Activated T-cell treated with anti-CD3 and anti-CD28 coated beads, Interleukin-2, amount 50 U/mL, for 24 hours (primary cell): ENCODE measurements around the gene POLN.
"Not testable (repeated sequence)": the region's sequence is repeated elsewhere in the genome, so short reads cannot be mapped to it uniquely, and the experiment has no call there.

Experiments used
- DNase-seq: peaks from one replicate; pipeline ENCODE4 v3.0.0-alpha.2; 2020
- H3K27ac Mint-ChIP-seq: 2 replicates; pipeline ENCODE4 v1.8.0; 2020; ENCODE audit warnings: mild to moderate bottlenecking, mixed read lengths
- H3K27me3 Mint-ChIP-seq: 2 replicates; pipeline ENCODE4 v1.8.0; 2020; ENCODE audit warnings: mixed read lengths
- H3K36me3 Mint-ChIP-seq: 2 replicates; pipeline ENCODE4 v1.8.0; 2020; ENCODE audit warnings: low read depth, mixed read lengths
- H3K4me1 Mint-ChIP-seq: 2 replicates; pipeline ENCODE4 v1.8.0; 2020; ENCODE audit warnings: low read depth, mixed read lengths
- H3K4me3 Mint-ChIP-seq: 2 replicates; pipeline ENCODE4 v1.8.0; 2020; ENCODE audit warnings: mild to moderate bottlenecking, moderate library complexity, mixed read lengths
- H3K9me3 Mint-ChIP-seq: 2 replicates; pipeline ENCODE4 v1.8.0; 2020; ENCODE audit warnings: mixed read lengths

POLN gene

DNA sequence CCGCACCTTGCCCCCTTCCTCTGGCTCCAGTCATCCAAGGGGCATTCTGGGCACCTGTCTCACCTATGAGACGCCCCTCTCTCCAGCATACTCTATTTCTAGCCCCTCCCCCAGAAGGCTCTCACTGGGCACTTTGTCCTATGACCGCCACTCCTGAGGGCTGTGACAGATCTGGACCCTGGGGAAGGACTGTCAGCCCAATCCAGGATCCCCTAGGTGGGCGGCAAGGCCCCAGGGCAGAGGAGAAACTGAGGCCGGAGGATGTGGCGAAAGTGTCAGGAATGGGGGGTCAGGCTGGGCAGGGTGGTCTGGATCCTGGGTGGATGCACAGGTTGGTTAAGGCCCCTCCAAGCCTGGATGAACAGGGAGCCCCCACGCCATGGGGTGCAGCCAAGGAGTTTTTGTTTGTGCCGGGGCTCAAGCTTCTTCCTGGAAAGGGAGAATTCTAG is 198.9 kb downstream of the POLN start:
- H3K27ac Mint-ChIP-seq, result no peak overlapping the region

DNA sequence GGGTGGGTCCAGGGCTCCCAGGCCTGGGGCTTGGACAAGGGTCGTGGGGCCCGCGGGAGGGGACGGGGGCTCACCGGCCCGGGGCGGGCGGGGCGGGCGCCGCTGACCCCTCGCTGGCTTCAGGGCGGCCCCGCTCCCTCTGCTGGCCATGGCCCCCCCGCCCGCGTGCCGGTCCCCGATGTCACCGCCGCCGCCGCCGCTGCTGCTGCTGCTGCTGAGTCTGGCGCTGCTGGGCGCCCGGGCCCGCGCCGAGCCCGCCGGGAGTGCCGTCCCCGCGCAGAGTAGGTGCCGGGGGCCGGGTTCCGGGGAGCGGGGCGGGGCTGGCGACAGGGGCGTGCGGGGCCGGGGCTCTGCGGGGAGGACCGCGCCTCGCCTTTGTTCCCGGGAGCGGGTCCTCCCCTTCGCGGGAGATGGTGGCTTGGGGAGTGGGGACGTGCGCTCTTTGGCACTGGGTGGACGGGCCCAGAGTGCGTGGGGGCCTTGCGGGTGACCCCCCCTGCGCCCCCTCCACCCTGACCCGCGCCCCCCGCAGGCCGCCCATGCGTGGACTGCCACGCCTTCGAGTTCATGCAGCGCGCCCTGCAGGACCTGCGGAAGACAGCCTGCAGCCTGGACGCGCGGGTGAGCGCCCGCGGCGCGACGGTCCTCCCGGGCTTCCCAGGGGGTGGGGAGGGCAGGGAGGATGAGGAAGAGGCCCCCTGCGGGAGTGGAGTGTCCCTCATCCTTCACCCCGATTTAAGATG is 199.5 kb downstream of the POLN start:
- peak; percentile 64 for DNase-seq
- Mint-ChIP-seq H3K4me1 (peaks cover 8% of the 10 kb centered on the region), H3K4me3 (peak overlapping the region; percentile 83), H3K27ac (no peak overlapping the region), H3K36me3 (no peaks in the 10 kb centered on the region), H3K27me3 (peaks cover 30% of the 10 kb centered on the region), H3K9me3 (no peaks in the 10 kb centered on the region)

More for the DNA sequence above, 198.9 kb downstream of the POLN start:
- peaks cover 35% of the 10 kb centered on the region for H3K27me3 Mint-ChIP-seq
- H3K4me1 Mint-ChIP-seq, result peaks cover 8% of the 10 kb centered on the region
- peak overlapping the region; percentile 68 for H3K4me3 Mint-ChIP-seq
- DNase-seq, result no peak
- H3K36me3 Mint-ChIP-seq, result no peaks in the 10 kb centered on the region
- no peaks in the 10 kb centered on the region for H3K9me3 Mint-ChIP-seq

DNA sequence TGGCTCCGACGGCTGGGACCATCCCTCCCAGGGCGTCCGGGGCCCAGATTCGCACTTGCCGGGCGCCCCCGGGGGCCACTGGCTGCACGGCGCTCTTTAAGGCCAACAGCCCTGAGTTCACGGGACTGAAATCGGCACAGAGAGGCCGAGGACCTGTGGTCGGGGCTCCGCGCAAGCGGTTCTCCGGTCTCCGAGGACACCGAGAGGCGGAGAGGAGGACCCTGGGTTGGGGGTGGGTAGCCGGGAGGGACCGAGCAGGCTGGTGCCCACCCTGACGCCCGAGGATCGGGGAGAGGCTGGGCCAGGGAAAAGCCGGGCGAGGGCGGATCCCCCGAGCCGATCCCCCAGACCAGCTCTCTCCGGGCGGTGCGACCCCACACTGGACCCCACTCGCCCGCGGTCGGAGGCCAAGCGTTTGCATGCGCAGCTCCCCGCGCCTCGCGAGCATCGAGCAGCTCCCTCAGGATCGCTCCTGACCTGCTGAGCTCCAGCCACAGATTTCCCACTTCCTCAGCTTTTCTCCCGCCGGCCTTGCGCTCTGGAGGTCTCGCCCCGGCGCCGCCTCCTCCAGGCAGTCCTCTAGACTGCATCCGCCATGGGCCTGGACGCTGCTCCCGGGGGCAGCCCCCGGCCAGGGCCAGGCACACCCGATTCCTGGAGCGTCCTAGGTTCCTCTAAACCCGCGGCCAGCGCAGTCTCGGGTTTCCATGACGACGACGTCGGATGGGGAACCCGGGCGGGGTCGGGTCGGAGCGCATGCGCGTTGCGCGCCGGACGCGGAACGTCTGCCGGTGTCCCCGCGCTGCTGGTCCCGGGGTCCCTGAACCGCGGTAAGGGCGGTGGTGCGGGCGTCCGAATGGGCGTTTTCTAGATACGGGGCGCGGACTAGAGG is 200.4 kb downstream of the POLN start:
- Mint-ChIP-seq H3K36me3 (no peaks in the 10 kb centered on the region), H3K9me3 (no peaks in the 10 kb centered on the region), H3K27me3 (peaks cover 30% of the 10 kb centered on the region), H3K4me1 (peaks cover 8% of the 10 kb centered on the region), H3K27ac (peak overlapping the region; percentile 71), H3K4me3 (peak overlapping the region; percentile 83)
- peak; percentile 91 for DNase-seq

DNA sequence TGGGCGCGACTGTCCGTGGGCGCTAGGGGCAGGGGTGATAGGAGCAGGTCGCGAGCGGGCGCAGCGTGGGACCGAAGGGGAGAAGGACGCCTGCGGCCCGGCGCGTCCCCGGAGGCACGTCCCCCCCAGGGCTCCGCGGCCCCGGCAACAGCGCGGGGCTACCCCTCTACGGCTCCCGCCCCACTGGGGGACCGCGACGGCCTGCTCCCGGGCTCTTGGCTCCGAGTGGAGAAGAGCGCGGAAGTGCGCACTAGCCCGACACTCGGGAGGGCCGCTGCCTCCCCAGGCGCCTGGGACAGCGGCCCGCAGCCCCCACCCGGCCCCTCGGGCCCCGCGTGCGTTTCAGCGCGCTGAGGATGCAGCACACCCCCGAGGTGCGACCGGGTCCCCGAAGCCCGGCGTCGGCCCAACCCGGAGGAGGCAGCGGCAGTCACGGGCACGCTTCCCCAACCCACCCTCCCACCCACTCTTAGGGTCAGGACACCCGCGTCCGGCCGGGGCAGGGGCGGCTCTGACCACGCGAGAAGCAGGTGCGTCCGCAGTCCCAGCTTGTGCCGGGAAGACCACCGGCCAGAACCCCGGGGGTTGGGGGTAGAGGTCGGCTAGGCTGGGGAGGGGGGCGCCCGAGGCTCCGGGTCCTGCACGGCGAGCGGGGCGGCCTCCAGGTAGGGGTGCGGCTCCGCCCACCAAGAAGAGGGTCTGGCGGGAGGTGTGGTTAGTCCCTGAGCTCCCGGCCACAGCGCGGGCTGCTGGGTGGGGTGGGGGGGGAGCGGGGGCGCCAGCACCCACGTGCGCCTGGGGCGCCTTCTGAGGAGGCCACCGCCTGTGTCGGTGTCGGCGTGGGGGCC is 201.3 kb downstream of the POLN start:
- peaks cover 24% of the 10 kb centered on the region for H3K27me3 Mint-ChIP-seq
- H3K4me1 Mint-ChIP-seq, result peaks cover 8% of the 10 kb centered on the region
- peak overlapping the region; percentile 53 for H3K4me3 Mint-ChIP-seq
- DNase-seq, result no peak
- H3K9me3 Mint-ChIP-seq, result no peaks in the 10 kb centered on the region
- no peak overlapping the region for H3K27ac Mint-ChIP-seq
- no peaks in the 10 kb centered on the region for H3K36me3 Mint-ChIP-seq

DNA sequence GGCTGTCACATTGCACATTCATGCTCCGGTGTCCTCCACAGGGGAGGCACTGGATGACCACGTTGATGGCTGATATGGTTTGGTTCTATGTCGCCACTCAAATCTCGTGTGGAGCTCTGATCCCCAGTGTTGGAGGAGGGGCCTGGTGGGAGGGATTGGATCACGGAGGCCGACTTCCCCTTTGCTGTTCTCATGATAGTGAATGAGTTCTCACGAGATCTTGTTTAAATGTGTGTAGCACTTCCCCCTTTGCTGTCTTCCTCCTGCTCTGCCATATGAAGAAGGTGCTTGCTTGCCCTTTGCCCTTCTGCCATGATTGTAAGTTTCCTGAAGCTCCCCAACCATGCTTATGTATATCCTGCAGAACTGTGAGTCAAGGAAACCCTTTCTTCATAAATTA is 205.1 kb downstream of the POLN start:
- Mint-ChIP-seq H3K4me3 (no peak overlapping the region), H3K9me3 (no peaks in the 10 kb centered on the region), H3K27ac (no peak overlapping the region), H3K36me3 (no peaks in the 10 kb centered on the region), H3K27me3 (peaks cover 40% of the 10 kb centered on the region), H3K4me1 (peaks cover 4% of the 10 kb centered on the region)
- DNase-seq, result no peak

DNA sequence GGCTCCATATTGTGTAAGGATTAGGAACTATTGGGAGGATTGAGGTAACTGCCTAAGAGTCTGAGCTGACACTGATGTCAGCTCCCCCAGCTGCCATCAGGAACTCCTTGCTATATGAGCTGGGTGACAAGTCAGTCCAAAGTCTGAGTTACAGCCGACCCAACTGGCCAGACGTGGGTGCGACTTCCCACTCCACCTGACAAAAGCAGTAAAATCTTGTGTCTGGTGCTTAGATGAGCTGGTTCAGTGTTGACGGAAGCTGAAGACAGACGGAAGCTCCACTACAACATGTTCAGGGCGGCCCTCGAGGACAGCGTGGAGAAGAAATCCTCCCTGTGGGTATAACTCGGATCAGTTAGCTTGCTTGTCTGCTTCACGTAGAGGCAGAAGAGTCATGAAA is 205.6 kb downstream of the POLN start:
- no peaks in the 10 kb centered on the region for H3K36me3 Mint-ChIP-seq
- DNase-seq, result no peak
- peaks cover 2% of the 10 kb centered on the region for H3K4me1 Mint-ChIP-seq
- H3K4me3 Mint-ChIP-seq, result no peak overlapping the region
- H3K27me3 Mint-ChIP-seq, result peaks cover 37% of the 10 kb centered on the region
- H3K27ac Mint-ChIP-seq, result no peak overlapping the region
- no peaks in the 10 kb centered on the region for H3K9me3 Mint-ChIP-seq

DNA sequence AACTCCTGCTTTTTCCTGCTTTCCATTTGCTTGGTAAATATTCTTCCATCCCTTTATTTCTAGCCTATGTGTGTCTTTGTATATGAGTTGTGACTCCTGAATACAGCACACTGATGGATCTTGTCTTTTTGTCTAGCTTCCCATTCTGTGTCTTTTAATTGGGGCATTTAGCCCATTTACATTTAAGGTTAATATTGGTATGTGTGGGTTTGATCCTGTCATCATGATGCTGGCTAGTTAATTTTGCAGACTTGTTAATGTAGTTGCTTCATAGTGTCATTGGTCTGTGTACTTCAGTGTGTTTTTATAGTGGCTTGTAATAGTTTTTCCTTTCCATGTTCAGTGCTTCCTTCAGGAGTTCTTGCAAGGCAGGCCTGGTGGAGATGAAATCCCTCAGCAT is 210.8 kb downstream of the POLN start:
- H3K9me3 Mint-ChIP-seq, H3K4me1 Mint-ChIP-seq, DNase-seq, H3K36me3 Mint-ChIP-seq, H3K27ac Mint-ChIP-seq, H3K4me3 Mint-ChIP-seq: not testable (repeated sequence)
- H3K27me3 Mint-ChIP-seq, result peaks cover 35% of the 10 kb centered on the region

DNA sequence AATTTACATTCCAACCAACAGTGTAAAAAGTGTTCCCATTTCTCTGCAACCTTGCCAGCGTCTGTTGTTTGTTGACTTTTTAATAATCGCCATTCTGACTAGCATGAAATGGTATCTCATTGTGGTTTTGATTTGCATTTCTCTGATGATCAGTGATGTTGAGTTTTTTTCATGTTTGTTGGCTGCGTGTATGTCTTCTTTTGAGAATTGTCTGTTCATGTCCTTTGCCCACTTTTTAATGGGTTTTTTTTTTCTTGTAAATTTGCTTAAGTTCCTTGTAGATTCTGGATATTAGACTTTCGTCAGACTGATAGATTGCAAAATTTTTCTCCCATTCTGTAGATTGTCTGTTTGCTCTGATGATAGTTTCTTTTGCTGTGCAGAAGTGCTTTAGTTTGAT is 214.8 kb downstream of the POLN start:
- H3K4me3 Mint-ChIP-seq, H3K27ac Mint-ChIP-seq, H3K9me3 Mint-ChIP-seq, H3K36me3 Mint-ChIP-seq, H3K4me1 Mint-ChIP-seq, DNase-seq: not testable (repeated sequence)
- H3K27me3 Mint-ChIP-seq, result peaks cover 34% of the 10 kb centered on the region

DNA sequence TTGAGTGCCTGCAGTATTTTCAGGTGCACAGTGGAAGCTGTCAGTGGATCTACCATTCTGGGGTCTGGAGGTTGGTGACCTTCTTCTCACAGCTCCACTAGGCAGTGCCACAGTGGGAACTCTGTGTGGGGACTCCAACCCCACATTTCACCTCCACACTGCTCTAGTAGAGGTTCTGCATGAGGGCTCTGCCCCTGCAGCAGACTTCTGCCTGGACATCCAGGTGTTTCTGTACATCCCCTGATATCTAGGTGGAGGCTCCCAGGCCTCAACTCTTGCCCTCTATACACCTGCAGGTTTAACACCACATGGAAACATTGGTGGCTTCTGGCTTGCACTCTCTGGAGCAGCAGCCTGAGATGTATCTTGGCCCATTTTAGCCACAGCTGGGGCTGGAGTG is 216.1 kb downstream of the POLN start:
- Mint-ChIP-seq H3K36me3 (no peaks in the 10 kb centered on the region), H3K4me1 (no peaks in the 10 kb centered on the region), H3K4me3 (no peak overlapping the region), H3K9me3 (no peaks in the 10 kb centered on the region), H3K27me3 (peaks cover 40% of the 10 kb centered on the region), H3K27ac (no peak overlapping the region)
- DNase-seq, result no peak

DNA sequence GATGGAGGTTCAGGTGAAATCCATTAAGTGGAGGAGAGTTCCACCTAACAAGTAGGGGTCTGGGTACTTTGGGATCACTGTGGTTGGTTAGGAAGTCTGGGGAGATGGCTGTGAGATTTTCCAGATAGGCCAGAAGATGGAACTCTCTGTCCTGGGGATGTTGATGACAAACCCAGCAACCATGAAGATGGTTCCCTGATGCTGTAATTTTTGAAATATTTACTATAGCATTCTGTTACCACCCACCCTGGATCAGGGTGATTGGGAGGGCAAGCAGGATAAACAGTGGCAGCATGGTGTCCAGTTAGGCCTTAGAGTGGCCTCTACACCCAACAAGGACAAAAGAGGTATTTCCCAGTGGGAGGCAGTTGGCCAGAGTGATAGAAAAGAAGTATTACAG is 217.2 kb downstream of the POLN start:
- Mint-ChIP-seq H3K27ac (no peak overlapping the region), H3K4me1 (no peaks in the 10 kb centered on the region), H3K27me3 (peaks cover 38% of the 10 kb centered on the region), H3K4me3 (no peak overlapping the region), H3K9me3 (no peaks in the 10 kb centered on the region), H3K36me3 (no peaks in the 10 kb centered on the region)
- DNase-seq, result no peak
